ENCODE measurements around the gene SLCO1A2.
"Not testable (repeated sequence)": the region's sequence is repeated elsewhere in the genome, so short reads cannot be mapped to it uniquely, and the experiment has no call there.

The SLCO1A2 gene, protein sequence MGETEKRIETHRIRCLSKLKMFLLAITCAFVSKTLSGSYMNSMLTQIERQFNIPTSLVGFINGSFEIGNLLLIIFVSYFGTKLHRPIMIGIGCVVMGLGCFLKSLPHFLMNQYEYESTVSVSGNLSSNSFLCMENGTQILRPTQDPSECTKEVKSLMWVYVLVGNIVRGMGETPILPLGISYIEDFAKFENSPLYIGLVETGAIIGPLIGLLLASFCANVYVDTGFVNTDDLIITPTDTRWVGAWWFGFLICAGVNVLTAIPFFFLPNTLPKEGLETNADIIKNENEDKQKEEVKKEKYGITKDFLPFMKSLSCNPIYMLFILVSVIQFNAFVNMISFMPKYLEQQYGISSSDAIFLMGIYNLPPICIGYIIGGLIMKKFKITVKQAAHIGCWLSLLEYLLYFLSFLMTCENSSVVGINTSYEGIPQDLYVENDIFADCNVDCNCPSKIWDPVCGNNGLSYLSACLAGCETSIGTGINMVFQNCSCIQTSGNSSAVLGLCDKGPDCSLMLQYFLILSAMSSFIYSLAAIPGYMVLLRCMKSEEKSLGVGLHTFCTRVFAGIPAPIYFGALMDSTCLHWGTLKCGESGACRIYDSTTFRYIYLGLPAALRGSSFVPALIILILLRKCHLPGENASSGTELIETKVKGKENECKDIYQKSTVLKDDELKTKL

DNA sequence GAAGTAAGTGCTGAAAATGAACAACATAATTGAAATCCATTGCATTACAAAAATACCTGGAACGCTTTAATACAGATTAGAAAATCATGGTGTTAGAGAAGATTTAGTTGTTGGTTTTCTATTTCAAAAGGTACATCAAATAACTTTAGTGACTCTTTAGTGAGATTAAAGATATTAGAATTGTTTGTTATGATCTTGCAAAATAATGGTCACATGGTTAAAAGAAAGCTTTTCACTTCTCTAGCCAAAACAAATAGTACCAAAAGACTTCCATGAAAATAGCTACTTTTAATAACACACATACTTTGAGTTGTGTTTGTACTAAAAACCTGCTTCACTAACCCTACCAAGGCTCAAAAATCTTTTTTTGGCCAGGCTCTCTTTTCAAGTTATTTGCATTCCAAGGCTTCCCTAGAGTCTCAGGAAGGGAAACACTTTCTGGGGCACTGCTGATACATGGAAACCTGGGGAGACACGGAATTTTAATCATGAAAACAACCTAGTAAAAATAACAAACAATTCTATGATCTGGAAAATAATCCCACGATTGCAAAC is at the start of gene SLCO1A2:
Gene SLCO1A2 (minus strand): TSS at position 147 of the 555 bp plus-strand sequence. CDS start 270 bp downstream, outside the sequence.
- DNase-seq (ENCODE audit: low spot score): no peak

DNA sequence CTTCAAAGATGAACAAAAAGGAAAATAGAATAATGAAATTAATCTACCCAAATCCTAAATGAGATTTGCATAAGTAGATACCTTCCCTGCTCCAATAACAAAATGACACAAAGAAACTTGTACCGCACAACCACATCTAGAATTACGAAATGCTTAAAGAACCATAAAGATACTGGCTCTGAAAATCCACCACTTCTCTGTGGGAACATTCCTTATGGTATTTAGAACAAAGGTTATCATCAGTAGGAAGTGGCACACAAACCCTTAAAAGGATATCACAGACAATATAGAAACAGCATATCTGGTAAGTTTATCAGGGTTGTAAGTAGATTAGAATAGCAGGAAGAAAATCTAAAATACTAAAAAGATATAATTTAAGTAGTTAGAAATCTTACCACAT is 49.5 kb upstream of the SLCO1A2 start:
- DNase-seq (ENCODE audit: low spot score): no peak

GRCh38 chr12:21381320-21381719 is 46.6 kb upstream of the SLCO1A2 start:
- DNase-seq (ENCODE audit: low spot score): not testable (repeated sequence)

GRCh38 chr12:21379218-21379617 is 44.5 kb upstream of the SLCO1A2 start:
- no peak for DNase-seq (ENCODE audit: low spot score)

DNA sequence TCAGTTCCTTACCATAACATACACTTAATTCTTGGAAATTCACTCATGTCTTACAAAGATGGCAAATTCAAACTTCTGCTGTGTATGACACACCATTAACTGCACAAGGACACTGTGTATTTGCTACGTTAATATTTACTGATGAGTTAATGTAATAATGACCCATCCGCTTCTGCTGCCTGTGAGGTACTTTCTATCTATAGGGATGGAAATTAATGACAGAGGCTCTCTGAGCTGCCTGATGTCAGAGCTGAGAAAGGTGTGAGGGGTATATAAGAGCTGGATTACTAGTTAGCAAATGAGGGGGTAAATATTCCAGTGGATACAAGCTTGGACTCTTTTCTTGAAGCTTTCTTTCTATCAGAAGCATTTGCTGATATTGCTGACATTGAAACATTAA is 37.9 kb upstream of the SLCO1A2 start, which contains the start of gene IAPP:
Gene IAPP (plus strand): TSS at position 301 of the 400 bp plus-strand sequence. CDS start 450 bp downstream, outside the sequence.
- no peak for DNase-seq (ENCODE audit: low spot score)

GRCh38 chr12:21370845-21371449 is 36.2 kb upstream of the SLCO1A2 start:
- DNase-seq (ENCODE audit: low spot score): no peak

- DNase-seq (ENCODE audit: low spot score): no peak
These were observed 34.6 kb upstream of the SLCO1A2 start for GRCh38 chr12:21369141-21369980.

DNA sequence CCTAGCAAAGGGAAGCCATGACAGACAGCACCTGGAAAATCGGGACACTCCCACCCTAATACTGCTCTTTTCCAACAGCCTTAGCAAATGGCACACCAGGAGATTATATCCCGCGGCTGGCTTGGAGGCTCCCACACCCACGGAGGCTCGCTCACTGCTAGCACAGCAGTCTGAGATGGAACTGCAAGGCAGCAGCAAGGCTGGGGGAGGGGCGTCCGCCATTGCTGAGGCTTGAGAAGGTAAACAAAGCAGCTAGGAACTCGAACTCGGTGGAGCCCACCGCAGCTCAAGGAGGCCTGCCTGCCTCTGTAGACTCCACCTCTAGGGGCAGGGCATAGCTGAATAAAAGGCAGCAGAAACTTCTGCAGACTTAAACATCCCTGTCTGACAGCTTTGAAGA is 25.9 kb upstream of the SLCO1A2 start:
- not testable (repeated sequence) for DNase-seq (ENCODE audit: low spot score)

DNA sequence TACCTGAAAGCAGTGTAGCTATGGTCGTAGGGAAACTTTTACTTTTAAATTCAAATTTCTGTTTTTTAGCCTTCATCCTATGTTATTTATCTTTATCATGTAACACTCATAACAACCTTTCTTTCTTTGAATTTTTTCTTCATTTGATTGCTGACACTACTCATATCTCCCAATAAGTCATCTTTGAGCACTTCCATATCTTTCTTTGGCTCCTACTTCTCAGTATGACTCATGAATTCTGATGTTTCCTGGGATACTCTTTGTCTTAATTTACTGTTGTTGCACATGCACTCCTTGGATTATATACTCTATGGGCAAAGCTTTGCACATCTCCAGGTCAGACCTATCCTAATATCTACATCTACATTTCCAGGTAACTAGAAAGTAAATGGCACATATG is 19.9 kb upstream of the SLCO1A2 start:
- no peak for DNase-seq (ENCODE audit: low spot score)

GRCh38 chr12:21353948-21354347 is 19.2 kb upstream of the SLCO1A2 start:
- DNase-seq (ENCODE audit: low spot score): no peak

- DNase-seq (ENCODE audit: low spot score): no peak
These were observed 18.8 kb upstream of the SLCO1A2 start for GRCh38 chr12:21353487-21353886.

- no peak for DNase-seq (ENCODE audit: low spot score)
These were observed 16.3 kb upstream of the SLCO1A2 start for GRCh38 chr12:21350975-21351374.

- DNase-seq (ENCODE audit: low spot score): no peak
These were observed 12.0 kb upstream of the SLCO1A2 start for GRCh38 chr12:21346542-21347205.

DNA sequence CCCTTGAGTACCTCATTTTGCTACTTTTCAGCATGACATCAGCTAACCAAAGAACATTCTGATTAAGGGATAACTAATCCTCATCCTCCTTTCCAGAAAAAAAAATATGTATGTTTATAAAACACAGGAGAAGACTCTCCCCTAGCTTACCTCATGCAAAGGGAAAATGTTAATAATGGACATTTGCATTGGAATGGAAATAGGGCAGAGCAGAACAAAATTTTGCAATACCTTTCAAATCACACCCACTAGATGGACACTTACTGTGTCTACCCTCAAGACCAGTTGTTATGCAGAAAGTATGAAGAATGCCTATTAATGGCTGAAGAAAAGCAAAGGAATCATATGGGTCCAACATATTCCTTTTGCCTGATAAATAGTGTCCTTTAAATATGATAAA is 8.9 kb upstream of the SLCO1A2 start:
- DNase-seq (ENCODE audit: low spot score): no peak

GRCh38 chr12:21341769-21342168 is 7.1 kb upstream of the SLCO1A2 start:
- DNase-seq (ENCODE audit: low spot score): no peak

- DNase-seq (ENCODE audit: low spot score): no peak
These were observed 5.7 kb upstream of the SLCO1A2 start for GRCh38 chr12:21340403-21340802.

GRCh38 chr12:21339921-21340320 is 5.2 kb upstream of the SLCO1A2 start:
- DNase-seq (ENCODE audit: low spot score): no peak

- no peak for DNase-seq (ENCODE audit: low spot score)
These were observed 3.4 kb upstream of the SLCO1A2 start for GRCh38 chr12:21337959-21338744.

DNA sequence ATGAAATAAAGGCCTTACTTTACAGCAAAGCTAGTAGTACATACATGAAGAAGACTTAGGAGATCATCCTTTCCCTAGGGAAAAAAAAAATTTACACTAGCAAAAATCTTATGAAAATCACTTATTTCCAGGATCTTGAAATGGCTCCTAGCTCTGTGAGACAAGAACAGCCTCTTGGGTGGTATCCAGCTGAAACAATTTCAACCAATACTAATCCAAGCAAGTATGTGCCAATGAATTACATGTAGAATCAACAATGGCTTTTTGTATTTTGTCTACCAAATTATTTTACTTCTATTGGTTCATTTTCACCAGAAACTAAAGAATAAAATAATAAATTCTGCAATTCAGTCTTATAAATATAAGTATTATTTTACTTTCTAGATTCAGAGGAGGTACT is 2.7 kb upstream of the SLCO1A2 start:
- no peak for DNase-seq (ENCODE audit: low spot score)

GRCh38 chr12:21336656-21337055 is 1.9 kb upstream of the SLCO1A2 start:
- no peak for DNase-seq (ENCODE audit: low spot score)

Measured in hematopoietic multipotent progenitor cell treated with erythropoietin and hydrocortisone succinate and interleukin-3 and kit ligand, for 17 days (in vitro differentiated cells).